AG10803 (cell line): ENCODE data around the gene UMODL1.
A peak's percentile ranks its signal among the peaks of the same experiment; 100 is the strongest.

Experiments
- DNase-seq: peaks from one replicate; pipeline ENCODE4 v3.0.0; 2010; ENCODE audit warnings: low read depth
- H3K4me3 ChIP-seq: 2 replicates; pipeline ENCODE4 v1.5.1; 2011; ENCODE audit warnings: mild to moderate bottlenecking, low read length, control low read depth
- TF ChIP-seq, protein P1 (sequence below): conservative IDR thresholded peaks from 2 replicates; pipeline ENCODE4 v1.5.1; 2011; ENCODE audit warnings: mild to moderate bottlenecking, low read length, control low read depth, inconsistent platforms

Gene UMODL1

DNA sequence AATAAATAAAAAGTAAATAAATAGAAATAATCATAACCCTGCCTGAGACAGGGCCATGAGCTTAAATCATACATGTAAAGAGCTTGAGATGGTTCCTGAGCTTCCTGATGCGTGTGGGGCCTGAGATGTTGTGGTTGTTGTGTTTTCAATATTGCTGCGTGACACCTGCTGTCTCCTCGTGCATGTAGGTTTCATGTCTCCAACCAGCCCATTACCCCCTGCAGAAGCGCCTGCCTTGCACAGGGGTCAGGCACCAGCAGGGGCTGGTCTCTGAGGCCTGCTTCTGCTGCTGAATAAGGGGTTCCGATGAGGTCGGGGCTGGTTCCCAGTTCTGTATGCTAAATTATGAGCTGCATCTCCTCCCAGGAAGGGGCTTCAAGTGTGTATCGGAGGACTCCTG is 15.9 kb downstream of the UMODL1 start:
- no peak overlapping the region for H3K4me3 ChIP-seq
- TF ChIP-seq, protein P1, sequence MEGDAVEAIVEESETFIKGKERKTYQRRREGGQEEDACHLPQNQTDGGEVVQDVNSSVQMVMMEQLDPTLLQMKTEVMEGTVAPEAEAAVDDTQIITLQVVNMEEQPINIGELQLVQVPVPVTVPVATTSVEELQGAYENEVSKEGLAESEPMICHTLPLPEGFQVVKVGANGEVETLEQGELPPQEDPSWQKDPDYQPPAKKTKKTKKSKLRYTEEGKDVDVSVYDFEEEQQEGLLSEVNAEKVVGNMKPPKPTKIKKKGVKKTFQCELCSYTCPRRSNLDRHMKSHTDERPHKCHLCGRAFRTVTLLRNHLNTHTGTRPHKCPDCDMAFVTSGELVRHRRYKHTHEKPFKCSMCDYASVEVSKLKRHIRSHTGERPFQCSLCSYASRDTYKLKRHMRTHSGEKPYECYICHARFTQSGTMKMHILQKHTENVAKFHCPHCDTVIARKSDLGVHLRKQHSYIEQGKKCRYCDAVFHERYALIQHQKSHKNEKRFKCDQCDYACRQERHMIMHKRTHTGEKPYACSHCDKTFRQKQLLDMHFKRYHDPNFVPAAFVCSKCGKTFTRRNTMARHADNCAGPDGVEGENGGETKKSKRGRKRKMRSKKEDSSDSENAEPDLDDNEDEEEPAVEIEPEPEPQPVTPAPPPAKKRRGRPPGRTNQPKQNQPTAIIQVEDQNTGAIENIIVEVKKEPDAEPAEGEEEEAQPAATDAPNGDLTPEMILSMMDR: no peak
- DNase-seq: no peak

DNA sequence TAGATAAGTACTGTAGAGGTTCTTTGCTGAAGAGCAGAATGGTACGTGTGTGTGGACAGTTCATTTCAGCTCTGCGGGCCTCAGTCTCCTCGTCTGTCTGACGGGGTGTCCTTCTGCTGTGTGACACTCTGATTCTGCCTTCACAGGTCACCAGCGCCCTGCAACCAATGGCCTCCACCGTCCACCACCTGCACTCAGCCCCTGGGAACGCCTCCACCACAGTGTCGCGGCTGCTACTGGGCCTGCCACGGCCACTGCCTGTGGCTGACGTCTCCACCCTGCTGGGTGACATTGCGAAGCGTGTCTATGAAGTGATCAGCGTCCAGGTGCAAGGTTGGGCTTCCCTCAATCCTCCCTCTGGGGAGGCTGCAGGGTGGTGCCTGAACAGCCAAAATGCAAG is 17.0 kb downstream of the UMODL1 start:
- no peak for DNase-seq
- H3K4me3 ChIP-seq: no peak overlapping the region
- TF ChIP-seq, protein P1: no peak

DNA sequence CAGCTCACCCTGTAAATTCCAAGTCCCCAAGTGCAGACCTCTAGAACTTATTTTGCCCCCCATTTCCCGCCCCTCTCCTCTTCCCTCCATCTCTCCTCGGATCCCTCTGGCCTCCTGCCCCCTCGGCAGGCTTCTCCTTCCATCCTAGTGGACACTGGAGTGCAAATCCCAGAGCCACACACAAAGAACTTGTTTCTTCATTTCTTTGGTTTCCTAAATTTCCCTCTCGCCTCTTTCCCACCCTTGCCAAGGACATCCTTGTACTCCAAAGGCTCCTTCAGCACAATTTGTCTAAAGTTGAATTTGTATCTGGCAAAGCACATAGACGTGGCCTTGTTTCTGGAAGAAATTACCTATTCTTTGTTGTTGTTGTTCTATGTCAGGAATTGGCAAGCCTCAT is 17.5 kb downstream of the UMODL1 start:
- TF ChIP-seq, protein P1: no peak
- no peak overlapping the region for H3K4me3 ChIP-seq
- no peak for DNase-seq

DNA sequence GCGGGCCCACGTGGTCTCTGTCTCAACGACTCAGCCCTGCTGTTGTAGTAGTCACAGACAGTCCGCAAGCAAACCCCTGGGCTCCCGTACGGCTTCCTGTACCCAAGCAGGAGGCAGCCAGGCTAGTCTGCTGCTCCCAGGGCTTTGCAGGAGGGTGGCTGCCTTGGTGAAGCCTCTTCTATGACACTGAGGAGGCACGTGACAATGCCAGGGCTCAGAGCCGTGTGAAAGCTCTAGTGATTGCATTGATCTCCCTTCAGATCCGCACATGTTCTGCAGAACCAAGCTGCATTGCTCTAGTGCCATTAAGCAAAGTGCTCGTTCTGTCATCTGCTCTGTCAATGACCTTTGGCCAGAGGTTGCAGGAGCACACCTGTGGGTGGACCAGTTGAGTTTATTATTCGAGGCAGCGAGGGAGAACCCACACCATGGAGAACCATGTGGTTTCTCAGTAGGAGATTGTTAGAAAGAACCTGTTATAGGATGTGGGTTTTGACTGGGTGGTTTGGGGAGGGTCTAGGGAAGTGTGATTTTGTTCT is 18.0 kb downstream of the UMODL1 start:
- TF ChIP-seq, protein P1: no peak
- no peak overlapping the region for H3K4me3 ChIP-seq
- DNase-seq: peak; percentile 26

DNA sequence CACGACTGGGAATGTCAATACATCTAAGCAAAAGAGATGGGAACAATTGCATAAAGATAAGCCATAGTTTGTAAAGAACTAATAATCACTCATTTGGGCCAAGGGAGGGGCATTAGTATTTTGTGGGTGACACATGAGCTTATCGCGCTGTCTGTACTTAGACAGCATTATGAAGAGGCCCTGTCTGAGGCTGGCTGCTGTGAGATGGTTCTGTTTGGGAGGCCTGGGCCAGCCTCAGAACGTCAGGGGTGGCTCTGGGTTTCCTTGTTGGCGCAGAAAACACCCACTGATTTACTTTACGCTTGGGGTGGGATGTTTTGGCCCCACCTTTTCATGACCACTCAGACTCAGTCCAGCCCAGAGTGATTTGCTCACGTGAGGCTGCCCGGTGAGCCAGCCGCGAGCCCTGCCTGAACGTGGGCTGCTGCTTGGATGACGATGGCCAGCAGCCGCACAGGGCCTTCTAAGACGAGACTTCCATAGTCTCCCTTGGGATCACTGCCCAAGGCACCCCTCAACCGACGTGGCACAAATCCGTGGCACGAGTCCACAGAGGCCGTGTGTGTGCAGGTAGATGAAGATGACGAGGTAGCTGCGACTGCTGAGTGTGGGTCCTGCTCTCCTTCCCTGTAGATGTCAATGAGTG is 18.7 kb downstream of the UMODL1 start:
- no peak for DNase-seq
- TF ChIP-seq, protein P1: no peak
- no peak overlapping the region for H3K4me3 ChIP-seq

DNA sequence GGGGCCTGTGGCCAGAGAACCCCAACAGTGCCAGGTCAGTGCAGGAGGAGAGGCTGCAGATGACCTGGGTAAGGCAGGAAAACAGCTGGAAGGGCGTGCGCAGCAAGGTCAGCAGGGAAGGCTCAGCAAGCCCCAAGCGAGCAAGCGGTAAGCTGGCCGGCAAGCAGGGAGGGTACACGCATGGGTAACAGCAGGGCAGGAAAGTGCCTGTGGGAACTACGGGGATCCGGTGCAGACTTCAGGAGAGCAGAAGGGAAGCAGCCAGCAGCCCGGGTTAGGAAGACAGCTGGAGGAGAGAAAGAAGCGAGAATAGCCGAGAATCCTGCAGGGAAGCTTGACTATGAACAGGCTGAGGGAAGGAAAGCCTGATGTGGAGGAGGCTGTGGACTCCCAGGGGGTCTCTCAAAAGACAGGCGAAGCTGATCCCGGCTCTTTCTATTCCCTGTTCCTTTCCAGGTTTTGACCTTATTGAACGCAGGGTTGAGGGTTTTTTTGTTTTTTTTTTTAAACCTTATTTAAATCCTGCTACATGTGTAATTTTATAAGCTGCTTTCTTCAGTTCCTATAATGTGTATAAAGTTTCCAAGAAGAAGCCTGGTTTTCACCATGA is 20.9 kb downstream of the UMODL1 start:
- TF ChIP-seq, protein P1: no peak
- H3K4me3 ChIP-seq: no peak overlapping the region
- DNase-seq: no peak

DNA sequence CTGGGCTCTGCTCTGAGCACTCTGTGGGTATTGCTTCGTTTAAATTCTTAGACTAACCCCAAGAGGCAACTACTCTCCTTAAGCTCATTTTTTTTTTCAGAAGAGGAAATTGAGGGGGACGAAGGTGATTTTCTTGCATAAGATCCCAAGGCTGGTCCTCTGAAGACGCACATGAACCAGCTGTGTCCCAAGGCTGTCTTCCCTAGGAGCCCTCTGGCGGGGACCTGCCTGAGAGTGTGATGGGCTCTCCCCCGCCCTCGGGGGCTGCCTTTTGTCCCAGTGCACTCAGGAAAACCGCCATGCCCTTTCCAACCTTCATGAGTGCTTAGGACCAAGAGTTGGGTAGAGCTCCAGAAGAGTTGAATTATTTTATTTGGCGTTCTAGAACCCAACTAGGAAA is 21.7 kb downstream of the UMODL1 start:
- DNase-seq: no peak
- no peak overlapping the region for H3K4me3 ChIP-seq
- TF ChIP-seq, protein P1: no peak
